Inferior parietal cortex (tissue), 1 donor: ENCODE measurements around the gene SHANK2.

ENCODE experiments used
- DNase-seq: peaks from one replicate; pipeline ENCODE4 v3.0.0-alpha.2; 2016; ENCODE audit errors: extremely low spot score

SHANK2 gene

GRCh38 chr11:71269603-71270511 lies 17.5 kb upstream of the SHANK2 start:
- no peak for DNase-seq

DNA sequence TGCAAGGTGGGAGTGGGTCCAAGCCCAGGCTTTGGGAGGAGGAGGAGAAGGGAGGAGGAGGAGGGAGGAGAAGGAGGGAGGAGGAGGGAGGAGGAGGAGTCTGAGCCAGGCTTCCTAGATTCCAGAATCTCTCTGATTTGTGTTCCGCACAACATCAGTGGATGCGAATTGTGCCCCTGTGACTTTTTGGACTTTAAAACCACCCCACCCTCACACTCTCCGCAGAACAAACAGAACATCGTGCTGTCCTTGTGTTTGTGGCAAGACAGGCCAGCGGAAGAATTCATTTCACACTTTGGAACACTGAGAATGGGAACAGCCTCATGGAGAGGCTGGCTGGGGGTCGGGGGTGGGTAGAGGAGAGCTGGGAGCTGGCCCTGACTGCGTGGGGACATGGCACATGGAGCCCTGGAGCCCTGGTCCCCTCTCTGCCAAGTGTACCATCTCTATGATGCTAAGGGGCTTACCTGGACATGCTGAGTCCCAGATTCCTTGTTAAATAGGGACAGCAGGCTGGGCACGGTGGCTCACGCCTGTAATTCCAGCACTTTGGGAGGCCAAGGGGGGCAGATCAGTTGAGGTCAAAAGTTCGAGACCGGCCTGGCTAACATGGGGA lies 16.4 kb upstream of the SHANK2 start:
- DNase-seq = no peak

DNA sequence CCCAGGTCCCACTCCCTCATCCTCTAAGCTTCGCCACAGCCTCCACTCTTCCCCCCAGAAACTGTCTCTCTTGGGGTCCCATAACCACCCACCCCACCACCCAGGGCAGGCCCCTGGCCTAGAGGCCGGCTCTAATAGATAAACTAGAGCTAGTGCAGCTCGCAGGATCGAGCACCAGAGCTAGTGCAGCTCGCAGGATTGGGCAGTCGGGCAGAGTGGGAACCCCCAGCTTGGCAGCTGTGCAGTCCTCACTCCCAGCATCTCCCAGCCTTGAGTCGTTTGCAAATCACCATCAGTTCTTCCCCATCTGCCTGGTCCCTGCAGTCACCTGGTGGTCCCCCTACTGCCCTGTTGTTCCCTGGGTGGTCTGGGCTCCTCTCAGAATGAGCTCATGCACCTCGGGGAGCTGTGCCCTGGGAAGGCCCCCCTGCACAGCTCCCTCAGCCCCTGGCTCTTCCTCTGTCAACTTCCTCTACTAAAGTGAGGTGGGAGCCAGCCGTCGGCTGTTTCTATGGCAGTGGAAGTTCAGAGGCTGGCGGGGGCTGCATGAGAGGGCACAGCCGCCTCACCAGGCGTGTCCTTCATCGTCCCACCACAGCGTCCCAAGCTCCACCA lies 15.5 kb upstream of the SHANK2 start:
- no peak for DNase-seq

DNA sequence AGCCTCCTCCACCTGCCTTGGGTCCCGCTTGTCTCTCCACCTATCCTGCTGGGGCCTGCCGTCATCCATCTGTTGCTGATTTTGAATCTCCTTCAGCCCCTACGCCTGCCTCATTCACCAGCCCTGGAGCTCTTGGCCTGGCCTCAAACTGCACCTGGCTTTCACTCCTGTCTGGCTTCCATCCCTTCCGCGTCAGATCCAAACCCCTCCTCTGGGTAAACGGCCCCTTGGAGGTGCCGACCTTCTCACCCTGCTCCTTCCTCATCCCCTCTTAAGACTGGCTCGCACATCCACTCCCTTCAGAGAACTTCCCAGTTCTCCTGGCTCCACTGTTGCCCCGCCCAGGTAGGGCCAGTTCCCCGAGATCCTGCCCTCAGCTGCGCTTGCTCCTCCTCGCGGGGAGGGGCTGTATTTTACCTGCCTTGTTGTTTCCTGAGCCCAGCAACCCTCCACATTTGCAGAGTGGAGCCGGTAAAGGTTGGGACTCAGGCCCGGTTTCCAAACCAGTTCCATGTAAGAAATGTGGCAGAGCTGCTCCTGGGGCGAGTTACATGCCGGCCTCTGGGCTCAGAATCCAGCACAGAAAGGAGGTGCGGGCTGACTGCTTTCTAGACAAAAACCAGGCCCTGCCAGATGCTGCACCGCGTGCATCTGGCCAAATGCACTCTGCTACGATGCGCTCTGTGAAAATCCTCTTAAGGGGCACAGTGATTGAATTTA lies 13.9 kb upstream of the SHANK2 start:
- no peak for DNase-seq

DNA sequence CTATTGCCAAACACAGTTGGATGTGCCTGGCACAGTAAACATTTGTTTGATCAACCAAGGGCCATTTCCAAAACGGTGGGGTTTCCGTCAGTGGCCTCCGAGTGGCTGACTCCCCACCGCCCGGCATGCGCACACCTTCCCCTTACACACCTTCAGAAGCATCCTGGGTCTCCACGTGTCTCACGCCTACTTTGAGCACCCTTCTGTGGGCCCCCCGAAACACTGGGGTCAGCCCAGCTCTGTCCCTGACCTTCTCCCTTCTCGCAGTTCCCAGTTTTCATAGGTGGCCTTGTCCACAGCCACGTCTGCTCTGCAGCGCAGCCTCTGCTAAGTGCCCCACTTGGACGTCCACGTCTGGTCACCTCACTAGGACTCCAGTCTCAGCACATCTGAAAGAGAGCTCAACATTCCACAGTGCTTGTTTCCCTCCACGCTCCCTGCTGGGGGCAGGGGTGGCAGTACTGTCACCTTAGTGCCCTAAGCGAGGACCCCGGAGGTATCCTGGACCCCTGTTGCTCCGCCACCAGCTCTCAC lies 13.2 kb upstream of the SHANK2 start:
- DNase-seq = no peak

GRCh38 chr11:71263386-71263785 lies 11.0 kb upstream of the SHANK2 start:
- no peak for DNase-seq

DNA sequence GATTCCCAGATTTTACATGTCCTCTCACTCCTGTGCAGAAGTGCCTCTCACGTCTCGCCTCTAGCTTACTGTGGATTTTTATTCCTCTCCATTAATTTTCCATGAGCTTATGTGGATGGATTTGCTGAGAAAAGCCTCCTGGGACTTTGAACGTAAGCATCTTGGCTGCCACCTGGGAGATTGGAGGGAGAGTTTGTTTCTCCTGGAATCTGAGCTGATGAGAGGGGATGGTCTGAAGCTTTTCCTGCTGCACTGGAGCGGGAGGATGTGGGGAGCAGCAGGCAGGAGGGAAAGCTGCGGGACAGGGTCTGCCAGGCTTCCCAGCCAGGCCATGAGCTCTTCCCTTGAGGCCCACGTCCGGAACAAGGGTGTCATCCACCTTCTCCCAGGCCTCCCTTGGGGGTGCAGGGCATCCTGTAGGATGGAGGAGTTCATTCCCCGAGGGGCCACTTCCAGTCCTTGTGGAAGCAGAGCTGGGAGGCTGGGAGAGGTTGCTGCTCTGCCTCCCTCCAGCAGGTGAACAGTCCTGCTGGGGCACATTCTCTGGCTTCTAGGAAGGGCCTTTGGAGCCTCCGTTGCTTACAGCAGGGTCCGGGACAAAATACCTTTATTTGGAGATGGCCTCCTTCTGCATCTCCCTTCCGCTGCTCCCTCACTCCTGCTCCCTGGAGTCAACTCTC lies 3.6 kb upstream of the SHANK2 start:
- no peak for DNase-seq

- no peak for DNase-seq
Measured at GRCh38 chr11:71255323-71255722, 2.9 kb upstream of the SHANK2 start.

- DNase-seq = no peak
Measured at GRCh38 chr11:71253794-71254193, 1.4 kb upstream of the SHANK2 start.

DNA sequence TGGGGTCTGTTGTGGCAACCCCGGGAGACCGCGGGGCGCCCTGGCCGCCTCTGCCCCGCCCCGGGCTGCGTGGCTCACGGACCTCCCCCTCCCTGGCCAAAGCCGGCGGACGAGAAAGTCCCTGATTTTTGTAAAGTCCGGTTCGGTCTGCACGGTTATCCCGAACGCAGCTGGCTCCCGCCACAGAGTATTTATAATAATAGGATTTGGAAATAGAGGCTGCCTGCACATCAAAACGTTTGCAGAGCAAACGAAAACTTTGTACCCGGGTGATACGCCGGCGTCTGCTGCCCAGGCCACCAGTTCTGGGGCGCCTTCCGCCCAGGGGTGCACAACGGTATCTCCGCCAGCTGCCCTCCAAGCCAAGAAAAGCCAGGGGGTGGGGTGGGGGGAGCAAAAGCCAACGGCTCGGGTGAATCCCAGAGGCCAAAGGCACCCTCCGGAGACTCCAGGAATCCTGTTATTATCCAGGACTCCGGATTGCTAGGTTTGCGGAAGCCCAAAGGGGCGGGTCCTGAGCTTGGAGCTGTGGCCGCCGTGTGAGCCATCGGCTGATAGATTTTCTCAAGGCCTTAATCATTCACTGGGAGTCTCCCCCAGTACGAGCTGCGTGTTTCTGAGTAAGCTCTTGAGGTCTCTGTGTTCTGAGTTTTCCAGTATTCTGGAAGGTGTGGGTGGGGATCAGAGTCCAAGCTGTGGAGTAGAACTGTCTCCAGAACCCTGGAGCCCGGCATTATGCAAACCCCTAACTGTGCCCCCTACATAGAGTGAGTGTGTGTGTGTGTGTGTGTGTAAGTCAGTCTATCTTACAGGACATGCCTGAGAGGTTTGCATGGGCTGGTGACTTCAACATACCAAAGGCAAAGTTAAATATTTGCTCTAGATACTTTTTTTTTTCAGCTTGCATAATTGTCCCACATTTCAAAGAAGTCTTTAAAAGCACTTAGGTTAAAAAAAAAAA lies 673 bp upstream of the SHANK2 start:
- DNase-seq = no peak

GRCh38 chr11:71251761-71252268 lies 562 bp downstream of the SHANK2 start:
- no peak for DNase-seq

GRCh38 chr11:71251151-71251721 lies 1.1 kb downstream of the SHANK2 start:
- no peak for DNase-seq

DNA sequence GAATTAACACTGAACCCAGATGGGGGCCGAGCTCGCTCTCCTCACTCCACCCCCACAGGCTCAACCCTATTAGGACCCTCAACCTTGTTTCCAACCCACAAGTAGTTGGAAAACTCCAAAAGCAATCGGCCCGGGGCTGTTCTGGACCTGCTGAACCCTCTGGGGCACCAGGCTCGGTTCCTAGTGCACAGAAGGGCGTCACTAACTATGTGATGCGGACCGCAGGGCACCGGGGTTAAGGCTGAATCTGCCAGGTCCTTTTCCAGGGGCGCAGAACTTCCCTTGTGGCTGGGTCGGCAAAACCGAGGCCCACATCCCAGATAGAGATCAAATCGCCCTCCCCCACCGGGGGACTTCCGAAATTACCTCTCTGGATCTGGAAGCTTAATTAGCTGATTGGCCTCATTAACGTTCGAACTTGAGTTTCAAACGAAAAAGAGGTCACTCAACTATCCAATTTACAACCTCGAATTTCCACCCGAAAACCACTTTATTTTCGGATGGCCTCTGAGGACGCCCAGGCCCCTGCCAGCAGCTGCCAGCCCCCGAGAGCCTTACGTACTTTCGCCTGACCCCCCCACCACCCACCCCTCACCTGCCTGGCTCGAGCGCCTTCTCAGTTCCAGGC lies 1.7 kb downstream of the SHANK2 start:
- DNase-seq = no peak

DNA sequence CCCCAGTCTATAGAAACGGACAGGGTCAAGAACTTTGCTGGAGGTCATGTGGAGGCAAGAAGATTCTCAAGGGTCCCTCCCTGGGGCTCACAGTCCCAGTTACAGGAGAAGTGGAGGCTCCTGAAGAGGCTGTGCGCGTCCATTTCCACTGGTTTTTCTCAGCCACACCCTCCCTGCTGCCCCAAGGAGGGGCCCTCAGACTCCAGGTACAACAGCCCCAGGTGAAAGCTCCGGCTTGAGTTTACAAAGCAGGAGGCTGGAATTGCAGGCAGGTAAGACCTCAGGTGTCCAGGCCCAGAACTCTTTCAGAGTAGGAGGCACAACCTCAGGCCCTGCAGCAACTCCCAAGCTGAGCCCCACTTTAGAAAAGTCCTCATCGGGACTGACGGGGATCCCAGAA lies 3.1 kb downstream of the SHANK2 start:
- no peak for DNase-seq

DNA sequence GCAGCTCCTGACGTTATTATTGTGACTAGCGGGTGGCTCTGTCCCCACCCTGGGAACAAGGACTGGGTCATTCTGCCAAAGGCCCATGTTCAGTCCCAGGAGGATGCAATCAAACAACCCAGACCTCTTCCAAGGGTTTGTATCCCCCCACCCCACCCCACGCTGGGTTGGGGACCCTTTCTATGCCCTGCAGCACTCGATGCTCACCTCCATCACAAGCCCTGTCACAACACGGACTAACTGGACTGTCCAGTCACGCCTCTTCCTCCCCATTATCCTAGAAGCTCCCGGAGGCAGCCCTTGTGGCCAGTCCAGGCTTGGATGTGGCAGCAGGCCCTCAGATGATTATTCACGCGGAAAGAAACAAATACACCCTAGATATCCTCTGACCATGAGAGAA lies 3.7 kb downstream of the SHANK2 start:
- no peak for DNase-seq

DNA sequence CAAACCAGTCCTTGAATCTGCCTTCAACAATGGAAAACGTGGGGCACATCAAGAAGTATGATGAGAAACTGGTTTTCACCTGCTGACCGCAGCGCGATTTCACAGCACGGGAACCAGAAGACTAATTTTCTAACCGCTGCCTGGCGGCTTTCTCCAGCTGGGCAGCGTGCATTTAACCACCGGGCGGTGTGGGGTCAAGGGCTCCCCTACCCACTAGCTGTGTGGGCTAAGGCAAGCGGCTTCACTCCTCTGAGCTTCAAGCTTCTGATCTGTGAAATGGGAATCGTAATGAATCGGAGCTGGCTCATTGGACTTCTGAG lies 4.2 kb downstream of the SHANK2 start:
- DNase-seq = no peak

- no peak for DNase-seq
Measured at GRCh38 chr11:71247551-71248250, 4.7 kb downstream of the SHANK2 start.

GRCh38 chr11:71246559-71246958 lies 5.8 kb downstream of the SHANK2 start:
- no peak for DNase-seq
